HepG2 (cell line): Measurements from ENCODE around the gene CEP164. TPM values are rescaled to one million over a fixed set of nuclear protein-coding genes. Genes with fewer than 3 reads are reported as not detected.

ENCODE experiments used
- ATAC-seq: fragments of 200-7000 bp; cut with Tn5 transposase; 3 replicates; pipeline ENCODE4 v1.9.1; 2020; ENCODE audit warnings: mild to moderate bottlenecking, moderate library complexity
- BruUV-seq: library from RNA; stranded (reverse); fragments of 400-500 nt; replicated peaks from 2 replicates; lab custom pipeline; 2021; lab: Mats Ljungman, UMichigan
- CTCF ChIA-PET: fragments of 300-600 bp; formaldehyde crosslinking; extraction: SDS; loops from one replicate; lab custom pipeline; 2021; ENCODE audit warnings: low total read pairs, inconsistent platforms, low intra/inter-chr PET ratio; lab: Yijun Ruan, JAX
- POLR2A ChIA-PET: fragments of 350-600 bp; sonication (Branson Sonifier 250); formaldehyde crosslinking; loops from one replicate; lab custom pipeline; 2020; ENCODE audit warnings: antibody characterized with exemption, inconsistent platforms; lab: Yijun Ruan, JAX
- DNase-seq: peaks from one replicate; pipeline ENCODE4 v3.0.0-alpha.2; 2015; ENCODE audit warnings: low spot score
- FAIRE-seq: peaks from 3 replicates; lab custom pipeline; 2011; peaks lifted over from hg19 to GRCh38; lab: Jason Lieb, UNC
- H2AFZ ChIP-seq: one replicate; pipeline ENCODE4 v1.6.1; 2011; ENCODE audit warnings: low read length, inconsistent platforms
- H3K27ac ChIP-seq: fragments of 300-600 bp; 3 replicates; pipeline ENCODE4 v1.8.0; 2011; ENCODE audit warnings: mixed run types, mild to moderate bottlenecking, mixed read lengths, low read length, inconsistent platforms; ENCODE audit not compliant: insufficient read depth; ENCODE audit errors: extremely low read length
- H3K27me3 ChIP-seq, 2 experiments: fragments of 200-600 bp in 1 of 2; 2 replicates in 1 of 2; 3 replicates in 1 of 2; pipeline versions ENCODE4 v1.6.0 to v1.8.0; 2011; ENCODE audit warnings: low read length in 2 of 2, mild to moderate bottlenecking in 2 of 2, moderate library complexity in 2 of 2, inconsistent platforms in 1 of 2; ENCODE audit not compliant: insufficient read depth in 2 of 2, control insufficient read depth in 1 of 2
- H3K36me3 ChIP-seq, 2 experiments: fragments of 200-600 bp in 1 of 2; replicated peaks in 1 of 2; 2 replicates in 1 of 2; 3 replicates in 1 of 2; pipeline versions ENCODE4 v1.5.1 to v1.8.0; 2011; ENCODE audit warnings: low read length in 2 of 2, inconsistent platforms in 1 of 2; ENCODE audit not compliant: insufficient read depth in 2 of 2, control insufficient read depth in 1 of 2
- H3K4me1 ChIP-seq: 2 replicates; pipeline ENCODE4 v1.5.1; 2012; ENCODE audit warnings: low read length, inconsistent platforms; ENCODE audit not compliant: insufficient read depth
- H3K4me2 ChIP-seq: 2 replicates; pipeline ENCODE4 v1.6.0; 2011; ENCODE audit warnings: low read depth, low read length, inconsistent platforms
- H3K4me3 ChIP-seq, 3 experiments: fragments of 200-600 bp in 1 of 3; sonication (generic), shearing (Covaris generic) in 1 of 3; replicated peaks in 1 of 3; 2 replicates each; pipeline ENCODE4 v1.5.1; 2011 to 2016; ENCODE audit warnings: low read length in 3 of 3, inconsistent platforms in 2 of 3, low read depth in 2 of 3, mild to moderate bottlenecking in 2 of 3, control low read depth in 1 of 3, mixed read lengths in 1 of 3; ENCODE audit not compliant: insufficient read depth in 1 of 3
- H3K79me2 ChIP-seq: one replicate; pipeline ENCODE4 v1.6.1; 2011; ENCODE audit warnings: low read length, inconsistent platforms; ENCODE audit not compliant: insufficient read depth
- H3K9ac ChIP-seq: 2 replicates; pipeline ENCODE4 v1.6.0; 2011; ENCODE audit warnings: mild to moderate bottlenecking, low read depth, low read length, inconsistent platforms; ENCODE audit not compliant: insufficient read depth
- H3K9me3 ChIP-seq: 2 replicates; pipeline ENCODE4 v1.5.1; 2012; ENCODE audit warnings: mild to moderate bottlenecking, low read length
- H4K20me1 ChIP-seq: 2 replicates; pipeline ENCODE4 v1.6.0; 2011; ENCODE audit warnings: inconsistent platforms, mild to moderate bottlenecking, low read length, moderate library complexity; ENCODE audit not compliant: insufficient read depth
- ELK4 ChIP-seq: sonication (generic); formaldehyde crosslinking; IDR thresholded peaks from 2 replicates; pipeline ENCODE4 v1.9.0; 2021; ENCODE audit warnings: missing genetic modification reagents, borderline replicate concordance
- GATA4 ChIP-seq: sonication (generic); IDR thresholded peaks from 2 replicates; pipeline ENCODE4 v1.6.1; 2016; ENCODE audit warnings: antibody characterized with exemption, low read depth, borderline replicate concordance
- SKIL ChIP-seq: sonication (generic); formaldehyde crosslinking; IDR thresholded peaks from 2 replicates; pipeline ENCODE4 v1.8.0; 2022; ENCODE audit warnings: missing genetic modification reagents, mild to moderate bottlenecking, moderate library complexity, borderline replicate concordance
- SMAD3 ChIP-seq: sonication (generic); formaldehyde crosslinking; IDR thresholded peaks from 2 replicates; pipeline ENCODE4 v1.4.0; 2020; ENCODE audit warnings: missing genetic modification reagents
- UBTF ChIP-seq: sonication (generic); formaldehyde crosslinking; IDR thresholded peaks from 2 replicates; pipeline ENCODE4 v1.4.0; 2020; ENCODE audit warnings: mild to moderate bottlenecking, missing genetic modification reagents
- YEATS2 ChIP-seq: sonication (generic); formaldehyde crosslinking; IDR thresholded peaks from 2 replicates; pipeline ENCODE4 v1.4.0; 2020; ENCODE audit warnings: missing genetic modification reagents, borderline replicate concordance
- ZFP37 ChIP-seq: sonication (generic); formaldehyde crosslinking; IDR thresholded peaks from 2 replicates; pipeline ENCODE4 v1.4.0; 2020; ENCODE audit warnings: missing genetic modification reagents, borderline replicate concordance
- ZNF260 ChIP-seq: sonication (generic); formaldehyde crosslinking; IDR thresholded peaks from 2 replicates; pipeline ENCODE4 v1.4.0; 2020; ENCODE audit warnings: missing genetic modification reagents, low read depth, mild to moderate bottlenecking, borderline replicate concordance
- ZNF362 ChIP-seq: sonication (generic); formaldehyde crosslinking; IDR thresholded peaks from 2 replicates; pipeline ENCODE4 v1.4.0; 2020; ENCODE audit warnings: missing genetic modification reagents, mild to moderate bottlenecking, borderline replicate concordance
- ZNF597 ChIP-seq: sonication (generic); formaldehyde crosslinking; IDR thresholded peaks from 2 replicates; pipeline ENCODE4 v1.5.0; 2020; ENCODE audit warnings: missing genetic modification reagents
- ZNF766 ChIP-seq: sonication (generic); formaldehyde crosslinking; IDR thresholded peaks from 2 replicates; pipeline ENCODE4 v1.5.0; 2020; ENCODE audit warnings: missing genetic modification reagents, borderline replicate concordance
- WGBS: methylation state at CpG from one replicate; pipeline ENCODE4 v1.1.6; 2017; ENCODE audit warnings: low lambda C conversion rate; 5-methylcytosine and 5-hydroxymethylcytosine counted together
- in situ Hi-C: cut with HindIII; loops from 2 replicates; pipeline ENCODE4 v1.10.0; 2017; ENCODE audit warnings: low pct_unique_long_range_greater_than_20kb; ENCODE audit not compliant: extremely low pct_ligation_motif_present
- intact Hi-C: fragments of 100-400 bp; cut with micrococcal nuclease; formaldehyde crosslinking; loops from one replicate; pipeline ENCODE4 v1.10.0; 2022; ENCODE audit not compliant: unreplicated experiment
- polyA plus RNA-seq, 8 experiments: library from polyadenylated mRNA; depleted of rRNA in 3 of 8; stranded (reverse) in 7 of 8; unstranded in 1 of 8; fragments of >200 nt; fragmentation: Illumina TruSeq in 4 of 8; extraction: Trizol in 4 of 8; gene quantifications; 2 replicates each; pipeline versions ENCODE4 v1.2.1 to v1.2.3, GENCODE V29; 2011 to 2016; ENCODE audit warnings: low read depth in 4 of 8, missing spikeins in 1 of 8, mixed read lengths in 1 of 8; ENCODE audit not compliant: insufficient read depth in 1 of 8
- total RNA-seq, 5 experiments: library from RNA; depleted of rRNA; stranded (reverse); fragments of >200 nt; fragmentation: Illumina TruSeq; extraction: Trizol; gene quantifications; 2 replicates each; pipeline ENCODE4 v1.2.3, GENCODE V29; 2016; ENCODE audit warnings: low read depth in 1 of 5
- TF ChIP-seq, protein P1 (sequence below): IDR thresholded peaks from 2 replicates; pipeline ENCODE4 v1.6.1; 2016; ENCODE audit warnings: mild to moderate bottlenecking
- TF ChIP-seq, protein P2 (sequence below): sonication (generic); formaldehyde crosslinking; IDR thresholded peaks from 2 replicates; pipeline ENCODE4 v1.4.0; 2020; ENCODE audit warnings: missing genetic modification reagents

Gene CEP164
- total and polyA plus RNA-seq, 2 of the 13 experiments (the other 11 are each of a cell fraction or from before 2014, with no cell fraction given): 11.4 to 15.2 TPM

GRCh38 chr11:117375960-117376359 lies 48.3 kb downstream of the CEP164 start:
- Histone ChIP-seq H3K9ac (no peak overlapping the region), H3K9me3 (no peaks in the 10 kb centered on the region), H3K36me3 (peaks cover 17 to 41% of the 10 kb centered on the region in 2 experiments), H3K27ac (no peak overlapping the region), H2AFZ (no peak overlapping the region), H4K20me1 (no peaks in the 10 kb centered on the region), H3K4me1 (no peaks in the 10 kb centered on the region), H3K4me2 (no peak overlapping the region), H3K4me3 (no peak overlapping the region), H3K27me3 (no peaks in the 10 kb centered on the region), H3K79me2 (no peaks in the 10 kb centered on the region)
- 96% methylated on average over 5 of the region's 5 CpGs for WGBS
- DNase-seq (no peak), ATAC-seq (no peak), FAIRE-seq (no peak)
- BruUV-seq: no TSS peak
- in situ Hi-C loops: no loop called here
- ChIA-PET CTCF (no interaction called here), POLR2A (no interaction called here)
- intact Hi-C loops: no loop called here
- TF ChIP-seq SKIL: no peak
- TF ChIP-seq ELK4 (CRISPR knock-in tag): no peak
- TF ChIP-seq ZNF260 (CRISPR knock-in tag): no peak
- TF ChIP-seq ZNF597 (CRISPR knock-in tag): no peak
- TF ChIP-seq, protein P1, sequence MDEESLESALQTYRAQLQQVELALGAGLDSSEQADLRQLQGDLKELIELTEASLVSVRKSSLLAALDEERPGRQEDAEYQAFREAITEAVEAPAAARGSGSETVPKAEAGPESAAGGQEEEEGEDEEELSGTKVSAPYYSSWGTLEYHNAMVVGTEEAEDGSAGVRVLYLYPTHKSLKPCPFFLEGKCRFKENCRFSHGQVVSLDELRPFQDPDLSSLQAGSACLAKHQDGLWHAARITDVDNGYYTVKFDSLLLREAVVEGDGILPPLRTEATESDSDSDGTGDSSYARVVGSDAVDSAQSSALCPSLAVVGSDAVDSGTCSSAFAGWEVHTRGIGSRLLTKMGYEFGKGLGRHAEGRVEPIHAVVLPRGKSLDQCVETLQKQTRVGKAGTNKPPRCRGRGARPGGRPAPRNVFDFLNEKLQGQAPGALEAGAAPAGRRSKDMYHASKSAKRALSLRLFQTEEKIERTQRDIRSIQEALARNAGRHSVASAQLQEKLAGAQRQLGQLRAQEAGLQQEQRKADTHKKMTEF (CRISPR knock-in tag): no peak
- TF ChIP-seq YEATS2 (CRISPR knock-in tag): no peak
- TF ChIP-seq ZNF766 (CRISPR knock-in tag): no peak
- no peak for TF ChIP-seq GATA4
- TF ChIP-seq SMAD3 (CRISPR knock-in tag): no peak
- no peak for TF ChIP-seq ZFP37 (CRISPR knock-in tag)
- TF ChIP-seq UBTF: no peak
- TF ChIP-seq, protein P2, sequence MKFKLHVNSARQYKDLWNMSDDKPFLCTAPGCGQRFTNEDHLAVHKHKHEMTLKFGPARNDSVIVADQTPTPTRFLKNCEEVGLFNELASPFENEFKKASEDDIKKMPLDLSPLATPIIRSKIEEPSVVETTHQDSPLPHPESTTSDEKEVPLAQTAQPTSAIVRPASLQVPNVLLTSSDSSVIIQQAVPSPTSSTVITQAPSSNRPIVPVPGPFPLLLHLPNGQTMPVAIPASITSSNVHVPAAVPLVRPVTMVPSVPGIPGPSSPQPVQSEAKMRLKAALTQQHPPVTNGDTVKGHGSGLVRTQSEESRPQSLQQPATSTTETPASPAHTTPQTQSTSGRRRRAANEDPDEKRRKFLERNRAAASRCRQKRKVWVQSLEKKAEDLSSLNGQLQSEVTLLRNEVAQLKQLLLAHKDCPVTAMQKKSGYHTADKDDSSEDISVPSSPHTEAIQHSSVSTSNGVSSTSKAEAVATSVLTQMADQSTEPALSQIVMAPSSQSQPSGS (CRISPR knock-in tag): no peak
- no peak for TF ChIP-seq ZNF362 (CRISPR knock-in tag)
